ENCODE data around the gene GALNT14. TPM values are rescaled to one million over a fixed set of nuclear protein-coding genes. Genes with fewer than 3 reads are reported as not detected.

Gene GALNT14
- total RNA-seq, 4 donors from 2014 or later = 1.00 TPM; not detected in 3

DNA sequence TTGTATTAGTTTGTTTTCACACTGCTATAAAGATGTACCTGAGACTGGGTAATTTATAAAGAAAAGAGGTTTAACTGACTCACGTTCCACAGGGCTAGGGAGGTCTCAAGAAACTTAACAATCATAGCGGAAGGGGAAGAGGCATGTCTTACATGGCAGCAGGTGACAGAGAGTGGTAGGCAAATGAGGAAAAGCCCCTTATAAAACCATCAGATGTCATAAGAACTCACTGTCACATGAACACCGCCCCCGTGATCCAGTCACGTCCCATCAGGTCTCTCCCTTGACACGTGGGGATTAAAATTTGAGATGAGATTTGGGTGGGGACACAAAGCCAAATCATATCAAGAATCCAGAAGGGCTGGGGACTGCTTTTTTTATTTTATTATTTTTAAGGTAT, 120.0 kb downstream of the GALNT14 start:
- no peak overlapping the region for H3K4me3 ChIP-seq
- H3K27ac ChIP-seq = no peak overlapping the region
- no peaks in the 10 kb centered on the region for H3K27me3 ChIP-seq
- WGBS, 2 donors (ENCODE audit: low coverage in 1 of 2) = 81 to 87% methylated on average over 6 of the region's 6 CpGs
- H3K9me3 ChIP-seq = no peaks in the 10 kb centered on the region
- DNase-seq = no peak
- TF ChIP-seq POLR2A (IDR thresholded peaks at IDR 0.05) (no peak), POLR2AphosphoS5 (IDR thresholded peaks at IDR 0.05) (no peak), CTCF (IDR thresholded peaks at IDR 0.05) (no peak), EP300 (IDR thresholded peaks at IDR 0.05; ENCODE audit: low read depth) (no peak)
- in situ Hi-C loops (cut with MboI; ENCODE audit: low pct_ligation_motif_present in 1 of 4, low pct_unique_long_range_greater_than_20kb in 1 of 4, low sequenced_read_pairs in 3 of 4) (no loop called here), intact Hi-C loops (cut with DNase I; ENCODE audit: low total_unique reads) (no loop called here)
- H3K36me3 ChIP-seq = no peaks in the 10 kb centered on the region
- no peaks in the 10 kb centered on the region for H3K4me1 ChIP-seq

DNA sequence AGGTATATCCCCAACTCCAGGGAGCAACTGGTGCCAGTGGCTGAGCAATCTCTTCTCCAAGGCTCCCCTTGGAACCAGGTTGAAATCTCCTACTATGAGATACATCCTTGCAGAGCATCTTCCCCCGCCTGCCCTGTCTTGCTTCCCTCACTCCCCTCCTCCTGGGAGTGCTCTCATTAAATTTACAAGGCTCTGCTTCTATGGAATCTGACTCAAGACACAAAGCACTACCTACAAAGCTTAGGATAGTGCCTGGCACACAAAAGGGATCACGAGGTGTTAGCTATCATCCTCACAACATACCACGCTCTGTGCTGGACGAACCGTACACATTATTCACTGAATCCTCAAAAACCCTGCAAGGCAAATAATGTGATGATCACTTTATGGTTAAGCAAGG, 121.6 kb downstream of the GALNT14 start:
- WGBS, 2 donors (ENCODE audit: low coverage in 1 of 2) = 89 to 100% methylated on average over 4 to 5 of the region's 5 CpGs
- in situ Hi-C loops (cut with MboI; ENCODE audit: low pct_ligation_motif_present in 1 of 4, low pct_unique_long_range_greater_than_20kb in 1 of 4, low sequenced_read_pairs in 3 of 4) = no loop called here
- Histone ChIP-seq H3K27ac (no peak overlapping the region), H3K9me3 (no peaks in the 10 kb centered on the region), H3K4me3 (no peak overlapping the region), H3K4me1 (no peaks in the 10 kb centered on the region), H3K36me3 (no peaks in the 10 kb centered on the region), H3K27me3 (peaks cover 2% of the 10 kb centered on the region)
- DNase-seq = no peak
- intact Hi-C loops (cut with DNase I; ENCODE audit: low total_unique reads) = no loop called here
- TF ChIP-seq POLR2AphosphoS5 (IDR thresholded peaks at IDR 0.05) (no peak), EP300 (IDR thresholded peaks at IDR 0.05; ENCODE audit: low read depth) (no peak), POLR2A (IDR thresholded peaks at IDR 0.05) (no peak), CTCF (IDR thresholded peaks at IDR 0.05) (no peak)

GRCh38 chr2:31014516-31014915, 123.7 kb downstream of the GALNT14 start:
- intact Hi-C loops (cut with DNase I; ENCODE audit: low total_unique reads) = loop anchor here (5.0 kb wide), 1 partner anchor 1133 kb away; no protein-coding TSS in a partner anchor
- H3K4me3 ChIP-seq = no peak overlapping the region
- no peaks in the 10 kb centered on the region for H3K9me3 ChIP-seq
- peaks cover 4% of the 10 kb centered on the region for H3K27me3 ChIP-seq
- in situ Hi-C loops (cut with MboI; ENCODE audit: low pct_ligation_motif_present in 1 of 4, low pct_unique_long_range_greater_than_20kb in 1 of 4, low sequenced_read_pairs in 3 of 4) = no loop called here
- TF ChIP-seq POLR2AphosphoS5 (IDR thresholded peaks at IDR 0.05) (no peak), CTCF (IDR thresholded peaks at IDR 0.05) (no peak), EP300 (IDR thresholded peaks at IDR 0.05; ENCODE audit: low read depth) (no peak), POLR2A (IDR thresholded peaks at IDR 0.05) (no peak)
- WGBS, 2 donors (ENCODE audit: low coverage in 1 of 2) = 75% methylated on average over 1 to 4 of the region's 4 CpGs
- no peak overlapping the region for H3K27ac ChIP-seq
- no peaks in the 10 kb centered on the region for H3K36me3 ChIP-seq
- H3K4me1 ChIP-seq = no peaks in the 10 kb centered on the region
- no peak for DNase-seq

- intact Hi-C loops (cut with DNase I; ENCODE audit: low total_unique reads) = loop anchor here (5.0 kb wide), 1 partner anchor 1134 kb away; no protein-coding TSS in a partner anchor
- H3K36me3 ChIP-seq = no peaks in the 10 kb centered on the region
- WGBS, 2 donors (ENCODE audit: low coverage in 1 of 2) = 70% methylated on average over 8 of the region's 8 CpGs; no CpG with 5 or more reads in 1 of the 2 donors
Observed at GRCh38 chr2:31013301-31013700, 124.9 kb downstream of the GALNT14 start.

More at GRCh38 chr2:31013301-31013700, 124.9 kb downstream of the GALNT14 start:
- Histone ChIP-seq H3K27ac (no peak overlapping the region), H3K9me3 (no peaks in the 10 kb centered on the region), H3K4me1 (no peaks in the 10 kb centered on the region), H3K4me3 (no peak overlapping the region), H3K27me3 (peaks cover 4% of the 10 kb centered on the region)
- in situ Hi-C loops (cut with MboI; ENCODE audit: low pct_ligation_motif_present in 1 of 4, low pct_unique_long_range_greater_than_20kb in 1 of 4, low sequenced_read_pairs in 3 of 4) = no loop called here
- no peak for TF ChIP-seq EP300 (IDR thresholded peaks at IDR 0.05; ENCODE audit: low read depth)
- no peak for TF ChIP-seq POLR2A (IDR thresholded peaks at IDR 0.05)
- no peak for TF ChIP-seq POLR2AphosphoS5 (IDR thresholded peaks at IDR 0.05)
- no peak for TF ChIP-seq CTCF (IDR thresholded peaks at IDR 0.05)
- no peak for DNase-seq

Data from transverse colon (tissue), 4 donors.